Body of pancreas (tissue), 4 donors: ENCODE measurements around the gene KRT23. TPM values are rescaled to one million over a fixed set of nuclear protein-coding genes. Genes with fewer than 3 reads are reported as not detected.
A peak's percentile ranks its signal among the peaks of the same experiment; 100 is the strongest.

Experiments
- ATAC-seq: fragments of 150-250 bp; one replicate; pipeline ENCODE4 v1.9.1; 2016
- DNase-seq, 4 donors: peaks; one replicate each; pipeline ENCODE4 v3.0.0-alpha.2; 2019
- H3K27ac ChIP-seq, 4 donors: fragments of 200-600 bp; sonication (generic); 1 replicate in 3 of 4; 2 replicates in 1 of 4; pipeline versions ENCODE4 v1.5.1 to v1.6.1; 2016 to 2019; ENCODE audit warnings: mild to moderate bottlenecking in 1 of 4, mixed read lengths in 1 of 4, moderate library complexity in 1 of 4
- H3K27me3 ChIP-seq, 2 donors: fragments of 200-600 bp; sonication (generic); one replicate each; pipeline ENCODE4 v1.6.0; 2016; ENCODE audit warnings: mild to moderate bottlenecking in 1 of 2
- H3K36me3 ChIP-seq, 2 donors: fragments of 200-600 bp; sonication (generic); replicated peaks in 1 of 2; 2 replicates each; pipeline ENCODE4 v1.5.1; 2016; ENCODE audit warnings: low read depth in 2 of 2; ENCODE audit not compliant: insufficient read depth in 1 of 2
- H3K4me1 ChIP-seq: fragments of 200-600 bp; sonication (generic); one replicate; pipeline ENCODE4 v1.6.0; 2016
- H3K4me3 ChIP-seq, 2 donors: fragments of 200-600 bp; sonication (generic); 1 replicate in 1 of 2; 2 replicates in 1 of 2; pipeline ENCODE4 v1.5.1; 2016 to 2019
- H3K9me3 ChIP-seq, 3 donors: fragments of 200-600 bp; sonication (generic); 1 replicate in 2 of 3; 2 replicates in 1 of 3; pipeline ENCODE4 v1.5.1; 2016
- POLR2A ChIP-seq, 3 donors: fragments of 450-650 bp; IDR thresholded peaks; one replicate each; pipeline ENCODE4 v1.6.1; 2016; ENCODE audit warnings: antibody characterized with exemption in 3 of 3, mild to moderate bottlenecking in 2 of 3
- WGBS, 2 donors: methylation state at CpG; one replicate each; pipeline ENCODE4 v1.1.5; 2017; 5-methylcytosine and 5-hydroxymethylcytosine counted together
- intact Hi-C: fragments of 100-400 bp; cut with DNase I; formaldehyde crosslinking; loops from one replicate; pipeline ENCODE4 v1.15.1; 2023
- total RNA-seq, 2 donors: library from RNA; depleted of rRNA; stranded (reverse); fragments of >200 nt; gene quantifications; one replicate each; pipeline ENCODE4 v1.1.0, GENCODE V29; 2016
- TF ChIP-seq, protein P1 (sequence below), 7 experiments: fragments of 450-650 bp in 4 of 7; fragments of 200-600 bp in 3 of 7; sonication (generic) in 3 of 7; IDR thresholded peaks; one replicate each; pipeline ENCODE4 v1.5.1; 2016 to 2019; ENCODE audit warnings: antibody characterized with exemption in 7 of 7

Gene KRT23
- total RNA-seq, 2 donors from 2014 or later = 2.3 to 9.6 TPM

DNA sequence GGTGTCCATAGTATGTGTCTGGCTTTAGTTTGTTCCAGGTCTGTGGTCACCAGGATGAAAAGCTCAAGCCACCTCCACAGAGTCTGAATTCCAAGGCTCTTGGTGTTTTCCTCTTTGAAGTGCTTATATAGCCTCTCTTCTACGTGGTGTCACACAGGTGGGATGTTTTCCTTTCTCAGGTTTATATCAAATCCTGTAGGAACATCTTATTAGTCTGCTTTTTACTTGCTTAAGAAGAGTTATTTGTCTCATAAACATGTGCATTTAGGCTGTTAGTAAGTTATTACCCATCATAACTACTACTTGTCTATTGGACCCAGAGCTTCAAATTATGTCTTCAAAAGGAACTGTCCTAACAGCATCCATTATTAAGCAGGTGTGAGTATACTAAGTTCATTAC is 29.4 kb upstream of the KRT23 start, which contains the start of gene KRT39:
TSS of gene KRT39 (minus strand) at position 101 of the 400 bp plus-strand sequence. CDS start at position 9, 92 bp downstream.
- Histone ChIP-seq H3K27ac (no peak within 1 kb of the TSS), H3K36me3 (no peaks in the 10 kb centered on the region), H3K4me3 (no peak within 1 kb of the TSS), H3K27me3 (no peaks in the 10 kb centered on the region), H3K4me1 (peaks cover 2% of the 10 kb centered on the region), H3K9me3 (no peaks in the 10 kb centered on the region)
- 56 to 73% methylated on average over 1 of the region's 1 CpG for WGBS, 2 donors
- no peak for DNase-seq
- TF ChIP-seq, protein P1, sequence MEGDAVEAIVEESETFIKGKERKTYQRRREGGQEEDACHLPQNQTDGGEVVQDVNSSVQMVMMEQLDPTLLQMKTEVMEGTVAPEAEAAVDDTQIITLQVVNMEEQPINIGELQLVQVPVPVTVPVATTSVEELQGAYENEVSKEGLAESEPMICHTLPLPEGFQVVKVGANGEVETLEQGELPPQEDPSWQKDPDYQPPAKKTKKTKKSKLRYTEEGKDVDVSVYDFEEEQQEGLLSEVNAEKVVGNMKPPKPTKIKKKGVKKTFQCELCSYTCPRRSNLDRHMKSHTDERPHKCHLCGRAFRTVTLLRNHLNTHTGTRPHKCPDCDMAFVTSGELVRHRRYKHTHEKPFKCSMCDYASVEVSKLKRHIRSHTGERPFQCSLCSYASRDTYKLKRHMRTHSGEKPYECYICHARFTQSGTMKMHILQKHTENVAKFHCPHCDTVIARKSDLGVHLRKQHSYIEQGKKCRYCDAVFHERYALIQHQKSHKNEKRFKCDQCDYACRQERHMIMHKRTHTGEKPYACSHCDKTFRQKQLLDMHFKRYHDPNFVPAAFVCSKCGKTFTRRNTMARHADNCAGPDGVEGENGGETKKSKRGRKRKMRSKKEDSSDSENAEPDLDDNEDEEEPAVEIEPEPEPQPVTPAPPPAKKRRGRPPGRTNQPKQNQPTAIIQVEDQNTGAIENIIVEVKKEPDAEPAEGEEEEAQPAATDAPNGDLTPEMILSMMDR (IDR thresholded peaks at IDR 0.05) = no peak
- TF ChIP-seq POLR2A (IDR thresholded peaks at IDR 0.05) = no peak
- intact Hi-C loops = no loop called here
- no peak for ATAC-seq

DNA sequence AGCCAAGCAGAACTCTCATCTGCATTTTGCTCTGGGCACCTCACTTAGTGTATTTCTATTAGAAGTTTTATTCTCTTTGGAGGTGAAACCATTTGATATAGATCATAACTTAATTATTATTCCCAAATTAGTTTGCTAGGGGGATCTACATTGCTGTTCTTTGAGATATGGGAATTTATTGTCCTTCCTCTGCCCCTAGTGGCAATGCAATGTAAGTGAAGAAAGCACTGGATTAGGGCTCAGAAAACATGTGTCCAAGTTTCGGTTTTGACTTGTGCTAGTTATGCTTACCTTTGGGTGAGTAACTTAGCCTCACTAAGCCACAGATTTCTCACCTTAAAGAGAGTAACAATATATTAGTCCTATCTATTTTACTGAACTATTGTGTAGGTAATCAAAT is 26.4 kb upstream of the KRT23 start:
- TF ChIP-seq, protein P1 (IDR thresholded peaks at IDR 0.05) = peak; percentile 23 to 66 (median 55)
- no peak for TF ChIP-seq POLR2A (IDR thresholded peaks at IDR 0.05)
- Histone ChIP-seq H3K9me3 (no peaks in the 10 kb centered on the region), H3K4me3 (no peak overlapping the region), H3K4me1 (peaks cover 12% of the 10 kb centered on the region), H3K27me3 (no peaks in the 10 kb centered on the region), H3K27ac (no peak overlapping the region), H3K36me3 (no peaks in the 10 kb centered on the region)
- intact Hi-C loops = no loop called here
- 17 to 23% methylated on average over 1 of the region's 1 CpG for WGBS, 2 donors
- no peak for DNase-seq
- ATAC-seq = peak; percentile 45

DNA sequence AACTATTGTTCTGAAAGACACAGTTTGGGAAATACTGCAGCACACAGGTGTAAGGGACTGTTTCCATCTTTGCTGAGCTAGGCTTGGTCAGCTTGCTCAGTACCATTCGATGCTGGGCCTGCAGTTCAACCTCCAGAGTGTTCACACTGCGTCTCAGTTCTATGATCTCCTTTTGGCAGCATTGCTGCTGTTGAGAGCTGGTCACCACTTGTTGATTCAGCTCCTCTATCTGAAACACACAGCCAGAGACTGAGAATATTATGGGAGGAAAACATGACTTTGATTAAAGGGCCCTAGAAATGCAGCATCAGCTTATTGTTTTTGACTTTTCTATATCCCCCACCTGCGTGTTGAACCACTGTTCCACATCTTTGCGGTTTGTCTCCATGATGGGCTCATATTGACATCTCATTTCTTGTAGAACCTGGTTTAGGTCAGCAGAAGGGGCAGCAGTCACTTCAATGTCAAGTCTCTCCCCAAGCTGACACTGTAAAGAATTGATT is 24.7 kb upstream of the KRT23 start:
- TF ChIP-seq, protein P1 (IDR thresholded peaks at IDR 0.05) = no peak
- no peak for TF ChIP-seq POLR2A (IDR thresholded peaks at IDR 0.05)
- H3K4me1 ChIP-seq = peaks cover 24% of the 10 kb centered on the region
- H3K36me3 ChIP-seq = no peaks in the 10 kb centered on the region
- DNase-seq (no peak), ATAC-seq (no peak)
- peak overlapping the region in 3 of 4 donors; percentile 6 to 69 (median 68) for H3K27ac ChIP-seq
- no peaks in the 10 kb centered on the region for H3K27me3 ChIP-seq
- no peaks in the 10 kb centered on the region for H3K9me3 ChIP-seq
- H3K4me3 ChIP-seq = no peak overlapping the region
- 72 to 75% methylated on average over 4 of the region's 4 CpGs for WGBS, 2 donors
- intact Hi-C loops = no loop called here

DNA sequence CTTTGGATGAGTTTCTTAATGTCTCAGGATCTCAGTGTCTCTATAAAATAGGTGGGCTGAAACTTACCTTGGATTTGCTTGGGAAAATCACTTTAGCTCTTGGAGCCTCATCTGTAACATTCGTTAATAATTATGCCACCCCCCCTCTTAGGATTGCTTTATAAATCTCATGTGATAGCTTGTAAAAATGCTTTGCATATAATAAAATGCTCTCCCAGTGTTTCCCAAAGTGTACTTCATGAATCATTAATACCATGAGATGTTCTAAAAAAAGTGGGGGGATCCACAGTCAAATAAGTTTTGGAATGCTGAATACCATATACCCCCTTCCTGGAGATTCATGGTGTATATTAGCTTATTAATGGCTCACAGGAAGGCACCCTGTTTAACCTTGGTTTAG is 24.1 kb upstream of the KRT23 start:
- H3K4me1 ChIP-seq = peaks cover 29% of the 10 kb centered on the region
- peak overlapping the region in 3 of 4 donors; percentile 29 to 69 (median 68) for H3K27ac ChIP-seq
- H3K4me3 ChIP-seq = no peak overlapping the region

More for the DNA sequence above, 24.1 kb upstream of the KRT23 start:
- no peaks in the 10 kb centered on the region for H3K9me3 ChIP-seq
- TF ChIP-seq, protein P1 (IDR thresholded peaks at IDR 0.05) = no peak
- no peak for TF ChIP-seq POLR2A (IDR thresholded peaks at IDR 0.05)
- ATAC-seq (peak; percentile 38), DNase-seq (no peak)
- WGBS, 2 donors = 40 to 44% methylated on average over 1 of the region's 1 CpG
- H3K27me3 ChIP-seq = no peaks in the 10 kb centered on the region
- intact Hi-C loops = no loop called here
- no peaks in the 10 kb centered on the region for H3K36me3 ChIP-seq
